ENCODE data around the gene EPHB2.

Gene EPHB2

DNA sequence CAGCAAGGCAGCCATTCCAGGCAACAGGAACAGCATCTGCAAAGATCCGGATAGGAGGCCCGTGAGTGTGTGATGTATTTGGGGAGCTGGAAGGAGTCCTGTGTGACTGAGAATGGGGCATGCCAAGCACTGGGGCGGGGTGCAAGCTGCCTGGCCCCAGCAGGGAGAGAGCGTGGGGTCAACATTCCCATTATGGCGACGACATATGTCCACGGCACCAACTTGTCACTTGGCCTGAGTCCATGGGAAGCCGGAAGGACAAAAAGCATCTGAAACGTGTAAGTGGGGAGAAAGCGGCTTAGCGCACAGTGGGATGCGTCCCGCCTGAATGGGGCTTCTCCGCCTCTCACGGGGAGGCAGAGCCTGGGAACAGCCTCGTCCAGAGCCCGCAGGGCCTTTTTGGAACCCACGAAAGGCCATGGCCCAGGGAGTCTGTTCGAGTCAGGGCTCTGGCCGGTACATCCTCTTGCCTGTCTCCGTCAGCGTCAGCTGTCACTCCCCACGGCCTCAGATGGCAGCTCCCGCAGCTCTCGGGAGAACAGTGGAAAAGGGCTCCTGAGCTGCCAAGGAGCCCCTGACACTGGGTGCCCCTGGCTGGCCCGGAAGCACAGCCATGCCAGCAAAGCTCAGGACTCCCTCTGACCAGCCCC, 12.4 kb downstream of the EPHB2 start:
- DNase-seq (ENCODE audit: low read depth), result no peak

DNA sequence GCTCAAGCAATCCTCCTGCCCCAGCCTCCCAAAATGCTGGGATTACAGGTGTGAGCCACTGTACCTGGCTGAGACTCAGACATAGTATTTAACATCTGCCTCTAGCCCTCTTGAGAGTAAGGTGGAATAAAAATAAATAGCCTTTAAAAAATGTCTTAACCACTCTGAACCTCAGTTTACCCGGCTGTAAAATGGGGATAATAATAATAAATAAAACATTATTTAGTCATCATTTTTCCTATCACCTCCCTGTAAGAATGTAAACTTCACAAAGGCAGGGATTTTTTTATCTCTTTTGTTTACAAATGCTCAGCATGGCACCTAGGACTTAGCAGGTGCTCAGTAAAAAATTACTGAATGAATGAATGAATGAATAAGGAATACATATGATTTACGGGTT, 17.2 kb downstream of the EPHB2 start:
- no peak for DNase-seq (ENCODE audit: low read depth)

DNA sequence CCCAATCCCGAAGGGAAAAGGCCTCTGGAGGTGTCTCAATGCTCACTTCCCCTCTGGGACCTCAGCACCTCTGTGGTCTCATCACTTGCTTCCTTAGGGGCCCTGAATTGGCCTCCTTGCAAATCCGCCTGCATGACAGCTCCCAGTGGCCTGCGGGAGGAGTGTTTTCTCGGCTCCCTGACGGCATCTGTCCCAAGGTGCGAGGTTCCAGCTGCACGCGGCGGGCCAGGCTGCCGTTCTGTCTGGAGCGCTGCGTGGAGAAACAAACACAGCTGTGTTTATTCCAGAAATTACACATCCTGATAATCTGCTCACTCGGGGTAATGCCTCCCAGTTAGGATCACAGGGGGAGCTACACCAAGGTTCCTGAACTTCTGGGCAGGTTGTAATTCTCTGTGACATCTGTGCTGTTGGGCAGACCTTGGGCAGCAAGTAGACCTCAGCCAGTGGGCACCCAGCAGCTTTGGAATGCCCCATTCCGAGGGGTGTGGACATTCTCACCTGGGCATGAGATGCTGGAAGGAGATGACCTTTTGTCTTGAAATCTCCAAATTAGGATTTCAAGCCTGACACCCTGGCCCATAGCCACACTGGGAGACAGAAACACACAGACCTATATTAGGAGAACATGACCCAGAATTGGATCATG, 18.2 kb downstream of the EPHB2 start:
- no peak for DNase-seq (ENCODE audit: low read depth)

DNA sequence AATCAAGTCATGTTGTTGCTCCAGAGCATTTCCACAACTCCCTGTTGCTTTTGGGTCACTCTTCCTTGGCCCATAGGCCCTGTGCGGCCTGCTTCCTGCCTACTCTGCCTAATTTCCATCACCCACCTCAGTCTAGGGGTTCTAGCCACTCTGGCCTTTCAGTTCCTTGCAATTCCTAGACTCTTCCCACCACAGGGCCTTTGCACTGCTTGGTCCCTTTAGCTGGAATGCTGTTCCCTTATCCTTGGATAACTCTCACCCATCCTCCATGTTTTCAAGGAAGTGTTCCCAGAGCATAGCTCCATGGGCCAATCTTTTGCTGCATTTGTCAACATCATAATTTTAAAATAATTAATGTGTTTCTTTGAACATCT, 18.7 kb downstream of the EPHB2 start:
- DNase-seq (ENCODE audit: low read depth), result no peak

DNA sequence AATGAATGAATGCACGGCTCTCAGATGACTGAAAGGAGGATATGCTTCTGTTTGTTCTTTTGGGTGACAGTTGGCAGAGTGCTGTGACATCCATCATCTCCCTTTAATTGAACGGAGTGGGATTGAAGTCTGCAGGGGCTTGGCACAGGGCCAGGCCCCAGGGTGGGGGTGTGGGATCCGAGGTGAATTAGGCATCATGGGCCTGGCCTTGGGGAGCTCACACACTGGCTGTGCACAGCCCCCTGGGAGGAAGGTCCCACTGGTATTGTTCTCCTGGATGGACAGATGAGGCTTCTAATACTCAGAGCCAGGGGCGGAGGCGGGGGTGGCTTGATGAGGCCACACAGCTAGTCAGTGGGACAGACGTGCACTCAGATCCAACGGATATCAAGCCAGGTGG, 19.3 kb downstream of the EPHB2 start:
- no peak for DNase-seq (ENCODE audit: low read depth)

DNA sequence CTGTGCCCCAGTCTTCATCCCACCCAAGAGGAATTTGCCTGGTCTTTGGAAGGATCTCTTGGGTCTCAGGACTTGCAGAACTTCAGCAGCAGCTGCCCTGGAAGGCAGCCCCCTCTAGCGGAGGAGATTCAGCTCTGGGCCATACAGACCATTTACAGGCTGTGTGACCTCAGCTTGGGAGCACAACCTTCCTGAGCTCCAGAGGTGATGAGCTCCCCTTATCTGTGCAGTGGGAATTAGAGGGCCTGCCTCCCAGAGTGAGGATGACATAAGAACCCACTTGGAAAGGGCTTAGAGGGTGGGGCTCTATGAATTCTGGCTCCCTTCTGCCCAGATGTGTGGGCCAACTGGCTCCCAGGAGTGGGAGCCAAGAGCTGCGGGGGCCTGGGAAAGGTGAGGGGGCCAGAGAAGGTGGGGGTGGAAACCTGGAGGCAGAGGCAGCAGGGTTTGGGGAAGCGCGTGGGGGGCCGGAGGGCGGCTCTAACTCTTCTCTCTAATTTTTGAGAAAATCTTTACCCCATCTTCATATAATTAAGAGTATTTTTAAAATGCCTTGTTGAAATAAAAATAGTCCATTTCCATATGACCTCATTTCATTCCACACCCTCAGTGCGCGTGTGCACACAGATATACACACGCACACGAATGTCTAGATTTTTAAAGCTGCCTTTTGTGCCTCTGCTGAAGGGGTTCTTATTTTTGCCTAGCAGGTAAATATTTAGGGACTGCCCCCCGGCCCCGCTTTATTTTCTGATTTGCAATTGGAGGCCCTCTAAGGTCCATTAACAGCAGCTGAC, 21.5 kb downstream of the EPHB2 start:
- no peak for DNase-seq (ENCODE audit: low read depth)

DNA sequence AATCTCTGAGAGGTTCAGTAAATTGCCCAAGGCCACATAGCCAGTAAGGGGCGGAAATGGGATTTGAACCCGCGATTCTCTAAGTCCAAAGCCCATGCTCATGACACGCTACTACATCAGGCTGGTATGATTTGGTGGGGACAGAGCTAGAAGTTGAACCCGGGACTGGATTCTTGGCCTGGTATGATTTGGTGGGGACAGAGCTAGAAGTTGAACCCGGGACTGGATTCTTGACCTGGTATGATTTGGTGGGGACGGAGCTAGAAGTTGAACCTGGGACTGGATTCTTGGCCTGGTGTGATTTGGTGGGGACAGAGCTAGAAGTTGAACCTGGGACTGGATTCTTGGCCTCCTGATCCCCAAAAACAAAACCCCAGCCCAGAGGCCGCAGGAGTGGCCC, 23.0 kb downstream of the EPHB2 start:
- DNase-seq (ENCODE audit: low read depth), result no peak

DNA sequence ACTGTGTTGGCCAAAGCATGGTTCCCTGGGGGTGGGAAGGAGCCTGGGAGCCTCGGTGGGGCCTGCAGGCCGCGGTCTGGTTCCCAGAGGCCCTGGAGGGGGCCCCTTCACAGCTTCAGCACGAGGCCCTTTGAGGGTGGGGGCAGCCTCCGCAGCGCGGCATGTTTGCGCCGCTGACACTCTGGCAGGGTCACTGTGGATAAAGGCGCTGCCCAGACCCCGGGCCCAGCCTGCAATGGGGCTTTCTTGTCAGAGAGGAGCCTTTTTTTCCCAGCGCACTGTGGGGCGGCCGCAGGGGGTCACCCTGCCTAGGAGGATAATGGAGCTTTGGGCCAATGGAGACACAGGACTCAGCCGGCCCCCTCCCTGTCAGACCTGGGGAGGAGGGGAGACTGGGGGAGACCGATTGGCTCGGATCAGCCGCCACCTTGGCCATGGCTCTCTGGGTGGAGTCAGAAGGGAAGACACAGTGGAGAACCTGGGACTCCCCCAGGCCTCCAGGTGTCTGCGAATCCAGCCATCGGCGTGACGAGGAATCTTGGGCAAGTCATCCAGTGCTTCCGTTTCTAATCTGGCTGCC, 26.0 kb downstream of the EPHB2 start:
- no peak for DNase-seq (ENCODE audit: low read depth)

DNA sequence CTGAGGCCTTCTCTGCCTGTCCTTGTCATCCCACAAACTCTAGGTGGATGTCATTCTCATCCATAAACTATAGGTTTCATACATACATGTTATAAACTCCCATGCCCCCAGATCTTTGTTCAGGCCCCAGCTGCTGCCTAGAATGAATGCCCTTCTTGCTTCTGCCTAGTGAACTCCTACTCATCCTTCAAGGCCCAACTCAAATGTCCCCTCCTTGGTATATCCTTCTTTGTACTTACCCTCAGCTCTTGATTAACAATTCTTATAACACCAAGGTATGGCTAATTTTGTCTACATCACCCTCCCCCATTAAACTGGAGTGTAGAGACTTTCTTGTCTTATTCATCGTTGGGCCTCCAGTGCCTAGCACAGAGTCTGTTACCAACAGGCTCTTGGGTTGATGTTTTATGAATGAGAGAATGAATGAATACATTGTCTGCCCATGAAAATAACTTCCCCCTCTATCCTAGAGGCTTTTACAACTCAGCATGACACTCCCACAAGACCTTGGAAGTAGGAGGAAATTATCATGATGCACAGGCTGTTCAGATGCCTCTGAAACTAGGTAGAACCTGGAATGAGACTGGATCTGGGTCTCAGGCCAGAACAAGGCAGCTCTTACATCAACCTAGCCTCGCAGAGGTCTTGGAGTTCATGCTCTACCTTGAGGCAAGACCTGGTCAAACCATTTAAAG, 26.9 kb downstream of the EPHB2 start:
- DNase-seq (ENCODE audit: low read depth), result no peak

DNA sequence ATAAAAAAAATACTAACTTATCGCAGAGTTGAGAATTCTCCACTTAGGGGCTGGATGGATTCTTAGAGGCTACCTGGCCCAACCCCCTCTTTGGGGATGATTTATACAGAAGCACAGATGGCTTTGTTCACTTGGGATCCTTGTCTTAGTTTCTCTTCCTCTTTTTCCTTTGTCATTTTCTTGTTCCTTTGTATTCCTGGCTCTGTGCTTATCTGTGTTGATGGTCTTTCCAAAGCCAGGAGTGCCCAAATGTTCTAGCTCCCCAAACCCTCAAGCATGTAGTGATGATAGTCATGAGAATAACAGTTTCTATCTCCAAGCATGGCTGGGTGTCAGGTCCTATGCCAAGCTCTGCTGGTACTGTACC, 27.4 kb downstream of the EPHB2 start:
- DNase-seq (ENCODE audit: low read depth), result no peak

DNA sequence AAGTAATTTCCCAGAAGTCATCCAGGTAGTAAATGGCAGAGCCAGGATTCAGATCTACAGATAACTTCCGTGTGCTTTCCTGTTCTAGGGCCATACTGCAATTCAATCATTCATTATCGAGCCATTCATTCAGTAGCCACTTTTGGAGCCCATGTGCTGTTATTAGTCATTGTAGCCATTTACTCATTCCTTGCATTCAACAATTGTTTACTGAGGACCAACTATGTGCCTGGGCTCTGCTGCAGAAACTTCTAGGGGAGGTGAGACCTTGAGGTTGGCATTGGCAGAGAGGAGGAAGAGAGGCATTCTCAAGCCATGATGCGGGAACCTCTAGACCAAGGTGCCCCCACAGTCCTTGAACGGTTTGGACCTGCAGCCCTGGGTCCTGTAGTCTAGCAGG, 27.9 kb downstream of the EPHB2 start:
- DNase-seq (ENCODE audit: low read depth), result no peak

DNA sequence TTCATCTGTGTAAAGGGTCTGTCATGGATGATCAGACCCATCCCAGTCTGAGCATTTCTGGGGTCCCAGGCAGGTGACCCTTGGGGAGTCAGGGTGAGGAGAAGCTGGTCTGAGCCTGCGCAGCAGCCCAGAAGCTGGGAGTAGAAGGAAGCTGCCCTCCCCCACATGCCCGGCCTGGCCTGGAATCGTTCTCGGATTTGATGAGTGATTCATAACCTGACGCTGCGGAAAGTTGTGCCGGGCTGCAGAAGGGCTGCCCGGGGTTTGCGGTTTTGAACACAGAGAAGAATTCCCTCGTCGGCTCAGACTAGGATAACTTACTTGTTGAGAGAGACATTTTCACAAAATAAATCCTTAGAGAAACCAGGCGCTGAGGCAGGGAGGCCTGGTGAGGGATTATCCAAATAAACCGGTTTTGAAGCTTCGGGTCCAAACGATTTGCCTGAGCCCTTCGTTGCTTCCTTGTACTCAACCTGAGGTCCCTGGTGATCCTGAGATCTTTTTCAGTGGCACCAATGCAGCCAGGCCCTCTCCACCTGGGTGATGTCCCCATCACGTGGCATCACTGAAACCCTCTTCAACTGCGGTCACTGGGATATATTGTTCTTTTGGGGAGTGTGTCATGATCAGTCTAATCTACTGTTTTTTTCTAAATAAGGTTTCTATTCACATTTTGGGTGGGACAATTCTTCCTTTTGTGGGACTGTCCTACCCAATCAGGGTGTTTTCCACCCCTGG, 29.2 kb downstream of the EPHB2 start:
- peak; percentile 93 for DNase-seq (ENCODE audit: low read depth)

DNA sequence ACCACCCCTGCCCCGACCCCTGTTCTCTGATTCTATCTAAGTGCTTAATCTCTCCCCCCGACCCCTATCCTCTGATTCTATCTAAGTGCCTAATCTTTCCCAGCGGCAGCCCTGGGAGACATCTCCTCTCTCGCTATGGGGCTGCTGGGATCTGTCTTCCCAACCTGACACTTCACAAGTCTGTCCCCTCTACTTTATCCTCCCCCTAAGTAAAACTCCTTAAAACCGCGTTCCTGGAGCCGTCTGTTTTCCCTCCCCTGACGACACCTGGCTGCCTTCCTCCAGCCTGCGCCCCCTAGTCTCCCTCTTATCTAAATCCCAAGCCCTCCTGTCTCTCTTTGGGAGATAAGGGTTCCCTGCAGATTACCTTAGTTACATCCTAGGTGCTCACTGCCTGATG, 30.5 kb downstream of the EPHB2 start:
- no peak for DNase-seq (ENCODE audit: low read depth)

DNA sequence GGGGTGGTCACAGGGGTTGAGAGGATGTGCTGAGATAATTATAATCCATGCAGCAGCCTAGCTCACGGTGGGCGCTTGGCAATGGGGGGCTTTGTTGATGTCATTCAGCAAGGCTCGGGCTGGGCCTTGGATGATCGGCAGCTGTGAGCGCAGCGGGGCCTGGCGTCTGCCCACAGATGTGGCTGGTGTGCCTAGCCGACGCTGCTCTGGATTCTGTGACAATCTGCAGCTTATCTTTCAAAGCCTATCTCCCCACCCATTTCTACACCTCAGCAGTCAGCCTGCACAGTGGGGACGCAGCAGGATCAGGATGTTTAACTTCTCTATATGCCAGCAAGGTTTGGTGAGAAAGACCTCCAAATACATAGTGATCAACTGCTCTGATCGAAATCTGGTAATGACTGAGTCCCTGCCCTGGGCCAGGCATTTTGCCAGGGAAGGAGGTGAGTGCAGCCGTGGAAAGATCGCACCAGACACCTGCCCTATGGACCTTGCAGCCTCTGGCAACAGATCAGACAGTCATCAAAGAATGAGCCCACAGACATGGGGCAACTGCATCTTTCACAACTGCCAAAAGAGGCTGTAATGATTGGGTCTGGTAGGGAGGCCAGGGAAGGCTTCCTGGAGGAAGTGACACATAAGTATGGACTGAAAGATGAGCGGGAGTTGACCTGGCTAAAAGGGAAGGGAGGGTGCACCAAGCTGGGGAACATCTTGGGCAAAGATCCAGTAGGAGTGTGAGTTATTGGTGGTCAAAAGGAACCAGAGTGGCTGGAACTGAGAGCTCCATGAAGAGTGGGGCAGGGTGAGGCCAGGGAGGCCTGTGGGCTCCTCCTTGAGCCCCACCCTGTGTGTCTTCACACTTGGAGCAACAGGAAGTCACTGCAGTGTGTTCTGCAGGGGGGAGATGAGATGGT, 35.3 kb downstream of the EPHB2 start:
- DNase-seq (ENCODE audit: low read depth), result peak; percentile 71

DNA sequence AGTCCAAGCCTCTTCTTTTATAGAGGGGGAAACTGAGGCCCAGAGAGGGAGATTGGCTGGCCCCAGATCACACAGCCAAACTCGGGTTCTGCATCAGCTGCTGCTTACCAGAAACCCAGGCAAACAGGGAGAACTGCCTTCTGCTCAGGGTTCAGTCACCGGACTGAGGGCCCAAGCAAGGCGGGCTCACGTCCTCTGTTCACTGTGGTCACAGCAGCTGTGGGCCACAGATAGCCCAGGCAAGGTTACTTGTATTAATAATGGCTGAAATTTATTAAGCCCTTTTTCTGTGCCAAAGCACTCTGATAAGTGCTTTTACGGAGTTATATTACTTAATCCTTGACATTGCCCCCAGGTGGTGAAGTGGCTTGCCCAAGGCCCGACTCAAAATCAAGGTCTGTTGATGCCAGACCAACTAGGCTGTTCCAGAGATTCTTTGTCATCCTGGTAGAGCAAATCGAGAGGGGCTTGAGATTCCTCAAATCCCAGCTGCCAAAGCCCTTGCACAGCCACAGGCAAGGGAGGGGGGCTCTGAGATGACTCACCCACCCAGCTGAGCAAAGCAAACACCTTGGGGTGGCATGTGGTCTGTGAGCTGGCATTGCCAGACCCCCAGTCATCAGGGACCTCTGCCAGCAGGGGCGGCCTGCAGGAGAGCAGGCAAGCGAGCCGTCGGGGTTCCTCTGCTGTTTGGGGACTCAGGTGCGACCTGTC, 36.5 kb downstream of the EPHB2 start:
- peak; percentile 95 for DNase-seq (ENCODE audit: low read depth)

DNA sequence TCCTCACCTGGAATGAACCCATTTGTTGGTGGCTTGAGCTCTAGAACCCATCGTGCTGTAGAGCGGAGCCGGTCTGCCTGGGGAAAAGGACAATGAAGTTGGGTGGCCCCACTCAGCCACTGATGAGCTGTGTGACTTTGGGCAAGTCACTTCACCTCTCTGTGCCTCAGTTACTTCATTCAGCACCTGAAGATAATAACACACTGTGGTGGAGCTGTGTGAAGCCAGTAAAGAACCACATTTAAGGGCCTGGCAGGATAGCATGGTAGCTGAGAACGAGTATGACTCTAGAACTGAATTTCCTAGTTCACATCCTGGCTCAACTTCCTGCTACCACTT, 37.1 kb downstream of the EPHB2 start:
- DNase-seq (ENCODE audit: low read depth), result no peak

DNA sequence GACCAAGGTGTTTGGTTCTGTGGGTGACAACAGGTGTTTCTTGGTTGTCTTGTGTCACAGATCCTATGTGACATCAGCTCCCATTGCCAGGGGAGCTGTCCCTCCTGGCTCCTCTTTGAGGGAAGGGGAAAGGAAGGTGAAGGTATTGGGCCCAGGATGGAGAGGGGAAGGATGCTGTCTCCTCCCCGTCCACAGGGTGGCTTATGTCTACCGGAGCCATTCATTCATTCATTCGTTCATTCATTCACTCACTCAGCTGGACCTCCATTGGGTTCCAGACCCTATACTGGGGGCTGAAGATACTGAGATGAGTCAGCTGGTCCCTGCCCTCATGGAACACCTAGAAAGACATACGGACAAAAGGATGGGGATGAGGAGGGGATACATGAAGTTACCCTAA, 38.9 kb downstream of the EPHB2 start:
- DNase-seq (ENCODE audit: low read depth), result no peak

DNA sequence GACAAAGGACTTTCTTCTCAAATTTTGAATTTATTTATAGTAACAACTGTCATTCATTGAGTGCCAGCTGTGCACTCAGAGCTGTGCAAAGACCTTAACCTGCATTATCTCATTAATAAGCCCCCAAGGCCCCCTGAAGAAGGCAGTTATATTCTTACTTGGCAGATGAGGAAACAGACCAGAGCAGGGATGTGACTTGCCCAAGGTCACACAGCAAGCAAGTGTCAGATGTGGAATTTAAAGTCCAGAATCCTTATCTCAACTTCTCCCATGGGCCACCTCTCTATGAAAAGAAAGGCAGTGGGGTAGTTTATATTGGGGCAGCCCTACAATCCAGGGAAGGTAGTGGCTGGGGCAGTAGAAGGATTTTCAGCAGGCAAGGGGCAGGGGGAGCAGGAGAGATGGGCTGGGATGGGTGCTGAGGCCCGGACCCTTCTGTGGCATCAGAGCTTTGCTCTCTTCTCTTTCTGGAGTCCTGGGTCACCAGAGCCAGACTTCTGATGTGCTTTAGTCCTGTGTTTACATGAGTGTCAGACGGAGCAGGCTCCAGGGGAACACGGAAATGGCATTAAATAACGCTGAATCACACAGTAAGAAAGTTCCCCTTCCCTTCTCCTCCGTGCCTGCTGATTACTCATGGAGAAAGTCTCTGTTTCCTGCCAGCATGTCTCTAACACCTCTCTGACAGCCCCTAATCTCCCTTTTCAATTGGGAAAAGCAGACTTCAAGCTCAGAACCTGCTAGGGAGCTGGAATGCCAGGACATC, 39.5 kb downstream of the EPHB2 start:
- DNase-seq (ENCODE audit: low read depth), result peak; percentile 84

DNA sequence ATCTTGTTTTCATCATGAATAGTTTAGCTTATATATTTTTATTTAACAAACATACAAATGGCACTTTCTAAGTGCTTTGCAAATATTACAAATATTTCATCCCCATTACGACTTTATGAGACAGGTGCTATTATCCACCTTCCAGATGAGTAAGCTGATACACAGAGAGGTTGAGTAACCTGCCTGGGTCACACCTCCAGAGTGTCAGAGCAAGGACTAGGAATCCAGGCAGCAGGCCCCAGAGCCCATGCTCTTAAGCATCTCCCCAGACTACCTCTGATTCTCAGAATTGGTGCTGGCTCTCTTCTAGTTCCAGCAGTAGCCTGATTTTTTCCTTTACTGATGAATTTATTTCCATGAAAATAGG, 40.0 kb downstream of the EPHB2 start:
- DNase-seq (ENCODE audit: low read depth), result no peak

All from HS-27A (cell line).